ENCODE results near the gene PRKN.

DNA sequence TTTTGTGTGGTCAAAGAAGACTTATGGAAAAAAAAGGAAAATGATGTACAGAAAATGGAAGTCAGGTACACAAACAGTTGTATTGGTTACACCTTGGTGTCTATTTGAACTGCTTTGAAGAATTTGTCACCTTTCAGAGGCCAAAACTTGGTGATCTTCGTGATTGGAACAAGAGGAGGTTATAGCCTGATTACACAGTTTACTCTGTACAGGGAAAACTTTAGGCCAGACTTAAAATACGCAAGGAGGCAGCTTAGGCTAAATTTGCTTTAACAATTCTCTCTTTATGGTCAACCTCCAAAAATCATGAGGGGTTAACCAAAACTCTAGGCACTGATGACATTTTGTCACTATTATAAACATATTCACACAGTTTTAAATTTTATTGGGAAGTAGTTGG, 353.7 kb downstream of the PRKN start:
- TF ChIP-seq MXI1 (conservative IDR thresholded peaks at IDR 0.05; ENCODE audit: poor library complexity, severe bottlenecking): no peak
- TF ChIP-seq, protein P1, sequence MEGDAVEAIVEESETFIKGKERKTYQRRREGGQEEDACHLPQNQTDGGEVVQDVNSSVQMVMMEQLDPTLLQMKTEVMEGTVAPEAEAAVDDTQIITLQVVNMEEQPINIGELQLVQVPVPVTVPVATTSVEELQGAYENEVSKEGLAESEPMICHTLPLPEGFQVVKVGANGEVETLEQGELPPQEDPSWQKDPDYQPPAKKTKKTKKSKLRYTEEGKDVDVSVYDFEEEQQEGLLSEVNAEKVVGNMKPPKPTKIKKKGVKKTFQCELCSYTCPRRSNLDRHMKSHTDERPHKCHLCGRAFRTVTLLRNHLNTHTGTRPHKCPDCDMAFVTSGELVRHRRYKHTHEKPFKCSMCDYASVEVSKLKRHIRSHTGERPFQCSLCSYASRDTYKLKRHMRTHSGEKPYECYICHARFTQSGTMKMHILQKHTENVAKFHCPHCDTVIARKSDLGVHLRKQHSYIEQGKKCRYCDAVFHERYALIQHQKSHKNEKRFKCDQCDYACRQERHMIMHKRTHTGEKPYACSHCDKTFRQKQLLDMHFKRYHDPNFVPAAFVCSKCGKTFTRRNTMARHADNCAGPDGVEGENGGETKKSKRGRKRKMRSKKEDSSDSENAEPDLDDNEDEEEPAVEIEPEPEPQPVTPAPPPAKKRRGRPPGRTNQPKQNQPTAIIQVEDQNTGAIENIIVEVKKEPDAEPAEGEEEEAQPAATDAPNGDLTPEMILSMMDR (IDR thresholded peaks at IDR 0.05; ENCODE audit: poor library complexity, severe bottlenecking): no peak

Measured in neural cell (in vitro differentiated cells).